Measurements from ENCODE around the gene BIN2. TPM values are rescaled to one million over a fixed set of nuclear protein-coding genes. Genes with fewer than 3 reads are reported as not detected.

BIN2 gene
- 1.6 TPM for total RNA-seq
- long read RNA-seq, partial matches to known transcripts = 1 of 4 reads
- long read RNA-seq, other reads (novel, unspliced or antisense) = 0 of 4 reads

- Histone ChIP-seq H3K36me3 (no peaks in the 10 kb centered on the region), H3K27ac (replicated peaks) (peak within 1 kb of the TSS; percentile 17), H3K4me1 (no peaks in the 10 kb centered on the region), H3K27me3 (ENCODE audit: low read depth) (peaks cover 6% of the 10 kb centered on the region), H3K4me3 (peak within 1 kb of the TSS; percentile 35), H3K9me3 (replicated peaks) (no peaks in the 10 kb centered on the region)
- peak; percentile 56 for DNase-seq
- intact Hi-C loops (cut with micrococcal nuclease) = no loop called here
- TF ChIP-seq CTCF (IDR thresholded peaks at IDR 0.05; ENCODE audit: borderline replicate concordance) = no peak
Observed at GRCh38 chr12:51323966-51324895, at the start of gene BIN2. TSS of gene BIN2 (minus strand) at chr12:51324174. CDS start at chr12:51324102, 72 bp downstream.

GRCh38 chr12:51373187-51373586 lies 49.2 kb upstream of the BIN2 start:
- Histone ChIP-seq H3K27me3 (ENCODE audit: low read depth) (no peaks in the 10 kb centered on the region), H3K27ac (replicated peaks) (no peak overlapping the region), H3K9me3 (replicated peaks) (no peaks in the 10 kb centered on the region), H3K4me1 (peaks cover 15% of the 10 kb centered on the region), H3K36me3 (no peaks in the 10 kb centered on the region), H3K4me3 (no peak overlapping the region)
- intact Hi-C loops (cut with micrococcal nuclease) = no loop called here
- DNase-seq = no peak
- no peak for TF ChIP-seq CTCF (IDR thresholded peaks at IDR 0.05; ENCODE audit: borderline replicate concordance)

GRCh38 chr12:51372021-51372420 lies 48.0 kb upstream of the BIN2 start:
- Histone ChIP-seq H3K27me3 (ENCODE audit: low read depth) (no peaks in the 10 kb centered on the region), H3K9me3 (replicated peaks) (no peaks in the 10 kb centered on the region), H3K4me1 (peaks cover 15% of the 10 kb centered on the region), H3K36me3 (no peaks in the 10 kb centered on the region), H3K27ac (replicated peaks) (no peak overlapping the region), H3K4me3 (no peak overlapping the region)
- intact Hi-C loops (cut with micrococcal nuclease) = no loop called here
- no peak for DNase-seq
- no peak for TF ChIP-seq CTCF (IDR thresholded peaks at IDR 0.05; ENCODE audit: borderline replicate concordance)

- intact Hi-C loops (cut with micrococcal nuclease) = no loop called here
- no peak for TF ChIP-seq CTCF (IDR thresholded peaks at IDR 0.05; ENCODE audit: borderline replicate concordance)
- Histone ChIP-seq H3K4me3 (no peak overlapping the region), H3K9me3 (replicated peaks) (no peaks in the 10 kb centered on the region), H3K4me1 (peaks cover 15% of the 10 kb centered on the region), H3K27me3 (ENCODE audit: low read depth) (no peaks in the 10 kb centered on the region), H3K27ac (replicated peaks) (peak overlapping the region; percentile 5), H3K36me3 (no peaks in the 10 kb centered on the region)
- peak; percentile 26 for DNase-seq
Observed at GRCh38 chr12:51371295-51371953, 47.5 kb upstream of the BIN2 start.

GRCh38 chr12:51370667-51371066 lies 46.7 kb upstream of the BIN2 start:
- intact Hi-C loops (cut with micrococcal nuclease) = no loop called here
- Histone ChIP-seq H3K9me3 (replicated peaks) (no peaks in the 10 kb centered on the region), H3K36me3 (no peaks in the 10 kb centered on the region), H3K27ac (replicated peaks) (no peak overlapping the region), H3K27me3 (ENCODE audit: low read depth) (no peaks in the 10 kb centered on the region), H3K4me3 (no peak overlapping the region), H3K4me1 (peaks cover 15% of the 10 kb centered on the region)
- TF ChIP-seq CTCF (IDR thresholded peaks at IDR 0.05; ENCODE audit: borderline replicate concordance) = no peak
- no peak for DNase-seq

Data from left ventricle myocardium inferior (tissue), 1 donor.